Calu3 (cell line): ENCODE measurements around the gene PAPPA2. TPM values are rescaled to one million over a fixed set of nuclear protein-coding genes. Genes with fewer than 3 reads are reported as not detected.

Experiments
- BruUV-seq: library from RNA; stranded (reverse); fragments of 400-500 nt; replicated peaks from 2 replicates; lab custom pipeline; 2021; lab: Mats Ljungman, UMichigan
- CTCF ChIA-PET: fragments of 300-600 bp; sonication (Branson Sonifier 250); formaldehyde crosslinking; loops from one replicate; lab custom pipeline; 2022; ENCODE audit warnings: antibody characterized with exemption; lab: Charles Lee
- DNase-seq: peaks from one replicate; pipeline ENCODE4 v3.0.0; 2022
- H3K27ac Mint-ChIP-seq: one replicate; pipeline ENCODE4 v1.8.0; 2022; ENCODE audit warnings: mixed read lengths; ENCODE audit not compliant: unreplicated experiment
- H3K27me3 Mint-ChIP-seq: one replicate; pipeline ENCODE4 v1.8.0; 2022; ENCODE audit warnings: mixed read lengths; ENCODE audit not compliant: unreplicated experiment
- H3K36me3 Mint-ChIP-seq: one replicate; pipeline ENCODE4 v1.8.0; 2022; ENCODE audit warnings: mild to moderate bottlenecking, moderate library complexity, mixed read lengths; ENCODE audit not compliant: insufficient read depth, unreplicated experiment
- H3K4me1 Mint-ChIP-seq: one replicate; pipeline ENCODE4 v1.8.0; 2022; ENCODE audit warnings: mild to moderate bottlenecking, low read depth, mixed read lengths; ENCODE audit not compliant: unreplicated experiment
- H3K4me3 Mint-ChIP-seq: one replicate; pipeline ENCODE4 v1.8.0; 2022; ENCODE audit warnings: mild to moderate bottlenecking, low read depth, moderate library complexity, mixed read lengths; ENCODE audit not compliant: unreplicated experiment
- H3K9me3 Mint-ChIP-seq: one replicate; pipeline ENCODE4 v1.8.0; 2022; ENCODE audit warnings: low read depth, mixed read lengths; ENCODE audit not compliant: unreplicated experiment
- intact Hi-C: fragments of 100-400 bp; cut with micrococcal nuclease; formaldehyde crosslinking; loops from one replicate; pipeline ENCODE4 v1.10.0; 2022; ENCODE audit not compliant: unreplicated experiment
- total RNA-seq: library from RNA; stranded (reverse); gene quantifications from 2 replicates; pipeline ENCODE4 v1.2.3, GENCODE V29; 2022
- TF ChIP-seq, protein P1 (sequence below): fragments of 200-600 bp; IDR thresholded peaks from one replicate; pipeline ENCODE4 v1.8.0; 2022; ENCODE audit warnings: antibody characterized with exemption; ENCODE audit not compliant: unreplicated experiment

Gene PAPPA2
- total RNA-seq, 1 experiment from 2014 or later, result 0.14 TPM

DNA sequence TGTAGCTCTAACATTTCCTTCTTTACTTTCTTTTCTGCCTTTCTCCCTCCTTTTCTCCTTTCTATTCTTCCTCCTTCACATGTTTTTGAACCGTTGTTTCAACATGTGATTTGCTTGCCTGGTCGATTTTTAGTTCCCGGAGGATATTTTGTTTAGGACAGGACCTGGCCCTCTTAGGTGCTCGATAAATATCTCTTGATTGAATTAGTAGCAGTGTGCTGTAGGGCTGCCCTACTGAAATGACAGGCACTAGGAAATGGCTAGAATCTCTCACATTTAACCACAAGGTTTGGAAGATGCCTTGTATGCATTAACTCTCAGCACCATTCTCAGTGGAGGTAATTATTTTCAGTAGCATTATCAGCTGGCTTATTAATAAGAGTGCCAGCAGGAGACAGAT, 305.6 kb downstream of the PAPPA2 start:
- TF ChIP-seq, protein P1, sequence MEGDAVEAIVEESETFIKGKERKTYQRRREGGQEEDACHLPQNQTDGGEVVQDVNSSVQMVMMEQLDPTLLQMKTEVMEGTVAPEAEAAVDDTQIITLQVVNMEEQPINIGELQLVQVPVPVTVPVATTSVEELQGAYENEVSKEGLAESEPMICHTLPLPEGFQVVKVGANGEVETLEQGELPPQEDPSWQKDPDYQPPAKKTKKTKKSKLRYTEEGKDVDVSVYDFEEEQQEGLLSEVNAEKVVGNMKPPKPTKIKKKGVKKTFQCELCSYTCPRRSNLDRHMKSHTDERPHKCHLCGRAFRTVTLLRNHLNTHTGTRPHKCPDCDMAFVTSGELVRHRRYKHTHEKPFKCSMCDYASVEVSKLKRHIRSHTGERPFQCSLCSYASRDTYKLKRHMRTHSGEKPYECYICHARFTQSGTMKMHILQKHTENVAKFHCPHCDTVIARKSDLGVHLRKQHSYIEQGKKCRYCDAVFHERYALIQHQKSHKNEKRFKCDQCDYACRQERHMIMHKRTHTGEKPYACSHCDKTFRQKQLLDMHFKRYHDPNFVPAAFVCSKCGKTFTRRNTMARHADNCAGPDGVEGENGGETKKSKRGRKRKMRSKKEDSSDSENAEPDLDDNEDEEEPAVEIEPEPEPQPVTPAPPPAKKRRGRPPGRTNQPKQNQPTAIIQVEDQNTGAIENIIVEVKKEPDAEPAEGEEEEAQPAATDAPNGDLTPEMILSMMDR, result no peak
- CTCF ChIA-PET, result no interaction called here
- BruUV-seq, result no TSS peak
- Mint-ChIP-seq H3K27ac (no peak overlapping the region), H3K9me3 (no peaks in the 10 kb centered on the region), H3K36me3 (no peaks in the 10 kb centered on the region), H3K27me3 (peaks cover 56% of the 10 kb centered on the region), H3K4me1 (no peaks in the 10 kb centered on the region), H3K4me3 (no peak overlapping the region)
- no peak for DNase-seq
- intact Hi-C loops, result no loop called here

DNA sequence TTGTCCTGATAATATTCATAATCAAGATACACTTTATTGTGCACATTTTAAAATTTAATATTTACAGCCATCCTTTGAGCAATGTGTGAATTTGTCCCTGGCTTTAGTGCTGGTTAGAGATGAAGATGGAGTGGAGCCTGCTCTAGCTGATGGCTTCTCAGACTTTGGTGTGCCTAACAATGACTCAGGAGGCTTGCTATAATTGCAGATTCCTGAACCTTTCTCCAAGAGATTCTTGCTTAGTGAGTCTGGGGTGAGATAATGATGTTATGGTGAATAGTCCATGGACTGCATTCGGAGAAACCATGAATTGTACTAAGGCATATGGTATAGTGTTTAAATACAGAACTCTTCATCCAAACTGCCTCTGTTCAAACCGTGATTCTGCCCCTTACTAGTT, 307.1 kb downstream of the PAPPA2 start:
- intact Hi-C loops, result no loop called here
- BruUV-seq, result no TSS peak
- CTCF ChIA-PET, result no interaction called here
- Mint-ChIP-seq H3K36me3 (no peaks in the 10 kb centered on the region), H3K4me1 (no peaks in the 10 kb centered on the region), H3K4me3 (no peak overlapping the region), H3K9me3 (no peaks in the 10 kb centered on the region), H3K27ac (no peak overlapping the region), H3K27me3 (peaks cover 71% of the 10 kb centered on the region)
- TF ChIP-seq, protein P1, result no peak
- no peak for DNase-seq

DNA sequence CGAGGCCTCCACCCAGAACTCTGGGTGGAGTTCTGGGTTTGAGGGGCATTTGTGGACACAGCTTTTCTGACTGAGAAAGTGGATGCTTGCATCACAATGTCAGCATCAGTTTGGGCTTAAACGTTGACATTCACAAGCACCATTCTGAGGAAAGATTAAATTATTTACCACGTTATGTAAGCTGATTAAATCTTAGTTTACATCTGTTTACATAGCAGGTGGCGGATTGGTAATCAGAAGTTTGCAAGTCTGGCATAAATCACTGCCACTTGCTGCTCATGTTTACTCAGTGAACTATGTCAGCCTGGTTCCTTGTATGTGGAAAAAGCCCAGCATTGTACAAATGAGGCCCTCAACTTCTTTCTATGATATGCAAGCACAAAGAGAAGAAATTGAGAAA, 310.1 kb downstream of the PAPPA2 start:
- Mint-ChIP-seq H3K27ac (no peak overlapping the region), H3K36me3 (no peaks in the 10 kb centered on the region), H3K27me3 (peaks cover 49% of the 10 kb centered on the region), H3K9me3 (no peaks in the 10 kb centered on the region), H3K4me1 (no peaks in the 10 kb centered on the region), H3K4me3 (no peak overlapping the region)
- intact Hi-C loops, result no loop called here
- TF ChIP-seq, protein P1, result no peak
- no TSS peak for BruUV-seq
- CTCF ChIA-PET, result no interaction called here
- no peak for DNase-seq

DNA sequence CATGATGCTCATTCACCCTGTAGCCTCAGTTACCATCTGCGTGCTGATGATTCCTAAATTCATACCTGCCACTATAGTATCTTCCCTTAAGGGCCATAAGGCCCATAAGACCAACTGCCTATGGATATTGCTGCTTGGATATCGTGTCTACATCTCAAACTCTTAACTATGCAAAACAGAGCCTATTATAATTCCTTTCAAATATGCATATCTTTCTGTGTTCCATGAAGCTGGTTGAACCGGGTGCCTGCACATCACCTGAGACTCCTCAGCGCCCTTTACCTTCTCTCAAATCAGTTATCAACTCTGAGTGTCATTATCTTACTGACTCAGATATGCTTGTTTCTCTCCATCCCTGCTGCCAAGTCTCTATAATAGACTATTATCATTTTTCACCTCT, 311.2 kb downstream of the PAPPA2 start:
- H3K9me3 Mint-ChIP-seq, result no peaks in the 10 kb centered on the region
- H3K27ac Mint-ChIP-seq, result no peak overlapping the region
- CTCF ChIA-PET, result no interaction called here
- DNase-seq, result no peak
- TF ChIP-seq, protein P1, result no peak
- no peaks in the 10 kb centered on the region for H3K36me3 Mint-ChIP-seq
- no peak overlapping the region for H3K4me3 Mint-ChIP-seq
- intact Hi-C loops, result no loop called here
- no peaks in the 10 kb centered on the region for H3K4me1 Mint-ChIP-seq
- no TSS peak for BruUV-seq
- peaks cover 37% of the 10 kb centered on the region for H3K27me3 Mint-ChIP-seq
